ENCODE data around the gene RPS6KB2.

- TF ChIP-seq CTCF (IDR thresholded peaks at IDR 0.05) (no peak), POLR2AphosphoS5 (IDR thresholded peaks at IDR 0.05) (no peak), POLR2A (IDR thresholded peaks at IDR 0.05) (no peak), EP300 (IDR thresholded peaks at IDR 0.05) (no peak)
These were observed 4.8 kb upstream of the RPS6KB2 start for GRCh38 chr11:67423466-67423865.

All from upper lobe of left lung (tissue), 4 donors.